Caco-2 (cell line): ENCODE data around the gene BCL2L12. TPM values are rescaled to one million over a fixed set of nuclear protein-coding genes. Genes with fewer than 3 reads are reported as not detected.
"Not testable (repeated sequence)": the region's sequence is repeated elsewhere in the genome, so short reads cannot be mapped to it uniquely, and the experiment has no call there.

Experiments
- BruUV-seq: library from RNA; stranded (reverse); fragments of 400-500 nt; replicated peaks from 2 replicates; lab custom pipeline; 2021; lab: Mats Ljungman, UMichigan
- CTCF ChIA-PET: fragments of 300-600 bp; sonication (Branson Sonifier 250); formaldehyde crosslinking; loops from one replicate; lab custom pipeline; 2022; ENCODE audit warnings: antibody characterized with exemption; lab: Charles Lee
- POLR2A ChIA-PET: fragments of 300-600 bp; sonication (Branson Sonifier 250); formaldehyde crosslinking; loops from one replicate; lab custom pipeline; 2022; ENCODE audit warnings: antibody characterized with exemption; lab: Charles Lee
- DNase-seq, 2 experiments: peaks; one replicate each; pipeline versions ENCODE4 v3.0.0 to v3.0.0-alpha.2; 2020 to 2022
- H3K27me3 ChIP-seq: replicated peaks from 2 replicates; pipeline ENCODE4 v1.6.0; 2011; ENCODE audit warnings: low read length; ENCODE audit not compliant: control insufficient read depth, insufficient read depth
- H3K36me3 ChIP-seq: 2 replicates; pipeline ENCODE4 v1.5.1; 2011; ENCODE audit warnings: low read length; ENCODE audit not compliant: control insufficient read depth, insufficient read depth
- H3K4me1 ChIP-seq: fragments of 250-450 bp; sonication (Bioruptor Pico); 2 replicates; pipeline ENCODE4 v1.5.1; 2020; ENCODE audit warnings: mild to moderate bottlenecking
- H3K4me3 ChIP-seq: 2 replicates; pipeline ENCODE4 v1.5.1; 2011; ENCODE audit warnings: low read depth, mild to moderate bottlenecking, control low read depth, low read length
- H3K9me3 ChIP-seq: fragments of 250-450 bp; sonication (Bioruptor Pico); 2 replicates; pipeline ENCODE4 v1.5.1; 2020; ENCODE audit warnings: mild to moderate bottlenecking, moderate library complexity
- H3K27ac Mint-ChIP-seq: one replicate; pipeline ENCODE4 v1.8.0; 2022; ENCODE audit warnings: mixed read lengths; ENCODE audit not compliant: unreplicated experiment
- H3K27me3 Mint-ChIP-seq: one replicate; pipeline ENCODE4 v1.8.0; 2022; ENCODE audit warnings: mixed read lengths; ENCODE audit not compliant: insufficient read depth, unreplicated experiment
- H3K36me3 Mint-ChIP-seq: one replicate; pipeline ENCODE4 v1.8.0; 2022; ENCODE audit warnings: mild to moderate bottlenecking, mixed read lengths; ENCODE audit not compliant: insufficient read depth, unreplicated experiment
- H3K4me1 Mint-ChIP-seq: one replicate; pipeline ENCODE4 v1.8.0; 2022; ENCODE audit warnings: low read depth, mixed read lengths; ENCODE audit not compliant: unreplicated experiment
- H3K4me3 Mint-ChIP-seq: one replicate; pipeline ENCODE4 v1.8.0; 2022; ENCODE audit warnings: mild to moderate bottlenecking, moderate library complexity, mixed read lengths; ENCODE audit not compliant: unreplicated experiment
- H3K9me3 Mint-ChIP-seq: one replicate; pipeline ENCODE4 v1.8.0; 2022; ENCODE audit warnings: mixed read lengths; ENCODE audit not compliant: unreplicated experiment
- CTCF ChIP-seq, 2 experiments: fragments of 200-600 bp in 1 of 2; IDR thresholded peaks; 1 replicate in 1 of 2; 2 replicates in 1 of 2; pipeline versions ENCODE4 v1.5.1 to v1.8.0; 2011 to 2022; ENCODE audit warnings: antibody characterized with exemption in 1 of 2, control low read depth in 1 of 2, inconsistent platforms in 1 of 2, low read depth in 1 of 2, low read length in 1 of 2, mild to moderate bottlenecking in 1 of 2, moderate library complexity in 1 of 2; ENCODE audit not compliant: insufficient read depth in 1 of 2, severe bottlenecking in 1 of 2, unreplicated experiment in 1 of 2
- intact Hi-C: fragments of 100-400 bp; cut with micrococcal nuclease; formaldehyde crosslinking; loops from one replicate; pipeline ENCODE4 v1.10.0; 2022; ENCODE audit not compliant: unreplicated experiment
- microRNA-seq: library from miRNA; unstranded; fragments of <30 nt; microRNA quantifications from one replicate; pipeline ENCODE4 v1.2.0, GENCODE V29; 2022
- total RNA-seq: library from RNA; stranded (reverse); gene quantifications from 2 replicates; pipeline ENCODE4 v1.2.3, GENCODE V29; 2022

Gene BCL2L12
- total RNA-seq, 1 experiment from 2014 or later: 111 TPM

- POLR2A ChIA-PET: no interaction called here
- CTCF ChIA-PET: interaction anchor here (1.4 kb wide), 1 partner anchor 38 kb away, joined by 3 read pairs; no protein-coding TSS in a partner anchor
- no peaks in the 10 kb centered on the region for H3K27me3 Mint-ChIP-seq
These were observed 53.3 kb downstream of the BCL2L12 start for GRCh38 chr19:49718991-49719390.

GRCh38 chr19:49719420-49719819, 53.7 kb downstream of the BCL2L12 start:
- H3K27me3 Mint-ChIP-seq, H3K36me3 ChIP-seq, H3K27ac Mint-ChIP-seq, H3K36me3 Mint-ChIP-seq, DNase-seq, H3K27me3 ChIP-seq, H3K4me3 Mint-ChIP-seq, H3K9me3 ChIP-seq, H3K4me3 ChIP-seq, H3K4me1 Mint-ChIP-seq, BruUV-seq, intact Hi-C loops, H3K9me3 Mint-ChIP-seq: not testable (repeated sequence)
- peaks cover 14% of the 10 kb centered on the region for H3K4me1 ChIP-seq
- ChIA-PET CTCF (interaction anchor here (0.6 to 1.4 kb wide), 2 partner anchors 13 to 38 kb away, joined by 3 to 4 read pairs; no protein-coding TSS in a partner anchor), POLR2A (interaction anchor here (0.6 to 0.7 kb wide), 2 partner anchors 131 to 592 kb away, joined by 3 to 8 read pairs; no protein-coding TSS in a partner anchor)

More at GRCh38 chr19:49718991-49719390, 53.3 kb downstream of the BCL2L12 start:
- DNase-seq: no peak
- H3K9me3 Mint-ChIP-seq: peaks cover 8% of the 10 kb centered on the region
- no peaks in the 10 kb centered on the region for H3K36me3 Mint-ChIP-seq
- Histone ChIP-seq H3K27me3 (no peaks in the 10 kb centered on the region), H3K9me3 (peaks cover 5% of the 10 kb centered on the region), H3K4me1 (peaks cover 11% of the 10 kb centered on the region), H3K4me3 (no peak overlapping the region), H3K36me3 (no peaks in the 10 kb centered on the region)
- intact Hi-C loops: no loop called here
- H3K4me3 Mint-ChIP-seq: no peak overlapping the region
- TF ChIP-seq CTCF (IDR thresholded peaks at IDR 0.05; ENCODE audit: insufficient read depth in 1 of 2, low read depth in 1 of 2, low read length in 1 of 2, severe bottlenecking in 1 of 2, unreplicated experiment in 1 of 2): no peak
- H3K4me1 Mint-ChIP-seq: peaks cover 6% of the 10 kb centered on the region
- BruUV-seq: no TSS peak
- no peak overlapping the region for H3K27ac Mint-ChIP-seq

Small RNA genes lying within 50 kb of the gene (microRNA-seq; reads per million reads assigned to microRNA genes)
- 1.5 reads per million for gene MIR5088

Other genes starting within 250 kb of the BCL2L12 start
- not detected in 2 replicates for gene PTH2, start 242.5 kb upstream of the BCL2L12 start, total RNA-seq
- 0.25 TPM in 1 of 2 replicates, not detected in the other for gene GFY, start 240.5 kb upstream of the BCL2L12 start, total RNA-seq
- gene SLC17A7, start 224.4 kb upstream of the BCL2L12 start, total RNA-seq: 0.21 and 0.36 TPM in 2 replicates
- 150 and 167 TPM in 2 replicates for gene PIH1D1, start 214.1 kb upstream of the BCL2L12 start, total RNA-seq
- 42.1 and 45.0 TPM in 2 replicates for gene ALDH16A1, start 212.7 kb upstream of the BCL2L12 start, total RNA-seq
- 2.1 and 2.4 TPM in 2 replicates for gene FLT3LG, start 191.7 kb upstream of the BCL2L12 start, total RNA-seq
- gene RPL13A, start 178.3 kb upstream of the BCL2L12 start, total RNA-seq: 2,726 and 2,880 TPM in 2 replicates
- 2,065 and 2,191 TPM in 2 replicates for gene RPS11, start 169.5 kb upstream of the BCL2L12 start, total RNA-seq
- 135 and 136 TPM in 2 replicates for gene FCGRT, start 153.3 kb upstream of the BCL2L12 start, total RNA-seq
- 6.6 and 7.0 TPM in 2 replicates for gene RCN3, start 137.9 kb upstream of the BCL2L12 start, total RNA-seq
- 74.7 and 77.7 TPM in 2 replicates for gene NOSIP, start 85.4 kb upstream of the BCL2L12 start, total RNA-seq
- gene PRRG2, start 84.6 kb upstream of the BCL2L12 start, total RNA-seq: 7.7 and 8.4 TPM in 2 replicates
- 38.8 and 40.5 TPM in 2 replicates for gene PRR12, start 74.8 kb upstream of the BCL2L12 start, total RNA-seq
- 10.6 and 11.3 TPM in 2 replicates for gene RRAS, start 25.8 kb upstream of the BCL2L12 start, total RNA-seq
- gene SCAF1, start 23.7 kb upstream of the BCL2L12 start, total RNA-seq: 83.4 and 89.5 TPM in 2 replicates
- gene IRF3, start 76 bp upstream of the BCL2L12 start, total RNA-seq: 125 and 131 TPM in 2 replicates
- gene PRMT1, start 11.3 kb downstream of the BCL2L12 start, total RNA-seq: 326 and 343 TPM in 2 replicates
- 8.5 and 10.4 TPM in 2 replicates for gene ADM5, start 23.7 kb downstream of the BCL2L12 start, total RNA-seq
- gene CPT1C, start 25.2 kb downstream of the BCL2L12 start, total RNA-seq: 1.9 and 2.0 TPM in 2 replicates
- gene TSKS, start 97.4 kb downstream of the BCL2L12 start, total RNA-seq: not detected in 2 replicates
- 107 and 126 TPM in 2 replicates for gene AP2A1, start 101.1 kb downstream of the BCL2L12 start, total RNA-seq
- 0.75 and 0.93 TPM in 2 replicates for gene FUZ, start 147.4 kb downstream of the BCL2L12 start, total RNA-seq
- gene MED25, start 152.4 kb downstream of the BCL2L12 start, total RNA-seq: 102 and 104 TPM in 2 replicates
- gene PTOV1, start 185.2 kb downstream of the BCL2L12 start, total RNA-seq: 209 and 224 TPM in 2 replicates
- 130 and 147 TPM in 2 replicates for gene PNKP, start 201.6 kb downstream of the BCL2L12 start, total RNA-seq
- gene AKT1S1, start 211.4 kb downstream of the BCL2L12 start, total RNA-seq: 64.6 and 77.6 TPM in 2 replicates
- gene TBC1D17, start 211.8 kb downstream of the BCL2L12 start, total RNA-seq: 55.3 and 56.5 TPM in 2 replicates
- 0.61 and 1.1 TPM in 2 replicates for gene IL4I1, start 231.0 kb downstream of the BCL2L12 start, total RNA-seq